H1 (cell line): ENCODE measurements around the gene PPARD.

Source experiments
- ATF2 ChIP-seq: IDR thresholded peaks from 2 replicates; pipeline ENCODE4 v1.6.1; 2012; ENCODE audit warnings: low read length, inconsistent platforms
- BACH1 ChIP-seq: IDR thresholded peaks from 2 replicates; pipeline ENCODE4 v1.6.1; 2012; ENCODE audit warnings: low read length, improper control_type of control experiment
- CHD2 ChIP-seq: IDR thresholded peaks from 2 replicates; pipeline ENCODE4 v1.6.1; 2012; ENCODE audit warnings: low read length, improper control_type of control experiment
- CTCF ChIP-seq, 3 experiments: IDR thresholded peaks; 1 replicate in 2 of 3; 2 replicates in 1 of 3; pipeline versions ENCODE4 v1.5.1 to v1.6.1; 2011; ENCODE audit warnings: low read length in 3 of 3, mild to moderate bottlenecking in 3 of 3, inconsistent platforms in 2 of 3, low read depth in 1 of 3, moderate library complexity in 1 of 3; ENCODE audit not compliant: insufficient read depth in 1 of 3; ENCODE audit errors: control extremely low read depth in 1 of 3
- EP300 ChIP-seq, 2 experiments: IDR thresholded peaks; 1 replicate in 1 of 2; 2 replicates in 1 of 2; pipeline ENCODE4 v1.6.1; 2011 to 2012; ENCODE audit warnings: low read depth in 2 of 2, low read length in 2 of 2, mild to moderate bottlenecking in 2 of 2, borderline replicate concordance in 1 of 2, inconsistent platforms in 1 of 2, moderate library complexity in 1 of 2
- GTF2F1 ChIP-seq: IDR thresholded peaks from 2 replicates; pipeline ENCODE4 v1.6.1; 2012; ENCODE audit warnings: low read depth, low read length, improper control_type of control experiment, borderline replicate concordance
- SRF ChIP-seq: IDR thresholded peaks from 2 replicates; pipeline ENCODE4 v1.6.1; 2011; ENCODE audit warnings: mild to moderate bottlenecking, low read depth, low read length, moderate library complexity
- TCF12 ChIP-seq: IDR thresholded peaks from 2 replicates; pipeline ENCODE4 v1.6.1; 2011; ENCODE audit warnings: low read depth, mild to moderate bottlenecking, low read length
- TF ChIP-seq, protein P1 (sequence below): IDR thresholded peaks from 2 replicates; pipeline ENCODE4 v1.6.1; 2012; ENCODE audit warnings: inconsistent platforms

DNA sequence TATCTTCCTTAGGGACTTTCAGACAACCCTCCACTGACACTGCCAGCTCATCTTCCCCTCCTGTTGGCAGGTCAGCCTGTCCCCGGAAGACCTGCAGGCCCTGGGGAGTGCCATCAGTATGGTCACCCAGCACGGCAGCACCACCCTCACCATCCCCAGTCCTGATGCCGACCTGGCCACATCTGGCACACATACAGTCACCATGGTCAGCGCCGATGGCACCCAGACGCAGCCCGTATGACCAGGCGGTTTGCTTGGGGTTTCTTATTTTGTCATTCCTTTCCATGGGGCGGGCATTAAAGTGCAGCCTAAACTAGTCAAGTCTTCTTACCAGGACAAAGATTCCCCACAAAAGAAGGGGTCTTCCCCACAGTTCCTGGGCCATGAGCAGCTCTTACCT is 48.7 kb upstream of the PPARD start:
- TF ChIP-seq CTCF (IDR thresholded peaks at IDR 0.05; ENCODE audit: control extremely low read depth in 1 of 3, insufficient read depth in 1 of 3, low read depth in 1 of 3, low read length in 3 of 3) (no peak), SRF (no peak), EP300 (IDR thresholded peaks at IDR 0.05; ENCODE audit: borderline replicate concordance in 1 of 2, low read depth in 2 of 2, low read length in 2 of 2) (no peak), BACH1 (no peak), CHD2 (no peak), TCF12 (no peak), ATF2 (no peak), GTF2F1 (no peak)
- TF ChIP-seq, protein P1, sequence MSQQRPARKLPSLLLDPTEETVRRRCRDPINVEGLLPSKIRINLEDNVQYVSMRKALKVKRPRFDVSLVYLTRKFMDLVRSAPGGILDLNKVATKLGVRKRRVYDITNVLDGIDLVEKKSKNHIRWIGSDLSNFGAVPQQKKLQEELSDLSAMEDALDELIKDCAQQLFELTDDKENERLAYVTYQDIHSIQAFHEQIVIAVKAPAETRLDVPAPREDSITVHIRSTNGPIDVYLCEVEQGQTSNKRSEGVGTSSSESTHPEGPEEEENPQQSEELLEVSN: no peak
